ENCODE measurements around the gene COX5B.

DNA sequence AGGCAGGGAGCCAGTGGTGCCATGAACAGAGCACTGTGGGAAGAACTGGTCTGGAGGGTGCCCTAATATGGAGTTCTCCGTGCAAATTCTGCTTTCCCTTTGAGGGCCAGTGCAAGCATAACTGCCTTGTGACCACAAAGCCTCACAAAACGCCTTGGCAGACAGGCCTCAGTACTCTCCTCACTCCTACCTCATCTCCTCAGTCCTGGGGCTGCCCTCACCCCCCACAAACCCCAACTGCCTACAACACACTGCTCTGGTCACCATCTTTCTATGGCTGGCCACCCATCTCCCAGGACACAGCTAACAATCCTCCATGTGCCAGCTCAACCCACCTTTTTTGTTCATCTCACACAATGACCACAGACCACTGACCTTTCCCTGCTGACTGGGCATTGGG, 8.9 kb downstream of the COX5B start:
- TF ChIP-seq POLR2A (IDR thresholded peaks at IDR 0.05) (no peak), CTCF (IDR thresholded peaks at IDR 0.05) (no peak)

All from right lobe of liver (tissue), 4 donors.